GM12865 (cell line): ENCODE measurements around the gene SUPT16H.
A peak's percentile ranks its signal among the peaks of the same experiment; 100 is the strongest.

Experiments
- DNase-seq: peaks from one replicate; pipeline ENCODE4 v3.0.0; 2010; ENCODE audit warnings: low read depth
- H3K4me3 ChIP-seq: 2 replicates; pipeline ENCODE4 v1.5.1; 2011; ENCODE audit warnings: mild to moderate bottlenecking, low read depth, low read length, control low read depth
- TF ChIP-seq, protein P1 (sequence below): IDR thresholded peaks from 2 replicates; pipeline ENCODE4 v1.5.1; 2011; ENCODE audit warnings: low read length, control low read depth, low read depth, inconsistent platforms; ENCODE audit not compliant: insufficient read depth; ENCODE audit errors: missing control alignments

Gene SUPT16H

DNA sequence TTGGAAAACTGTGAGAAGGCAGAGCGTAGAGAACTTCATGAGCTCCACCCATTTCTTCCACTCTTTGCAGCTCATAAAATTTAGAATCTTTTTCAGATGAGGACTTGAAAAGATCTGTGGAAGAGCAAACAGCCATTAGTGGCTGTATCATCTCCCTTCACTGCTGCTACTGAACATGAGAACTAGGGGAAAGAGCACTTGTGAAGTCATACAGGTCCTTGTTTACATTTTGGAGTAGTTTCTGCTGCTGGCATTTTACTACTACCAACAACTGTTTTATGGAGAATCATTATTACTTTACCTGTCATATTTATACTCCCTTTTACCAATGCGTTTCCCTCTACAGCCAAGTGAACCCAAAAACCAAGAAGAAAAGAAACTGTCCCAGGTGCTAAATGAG lies 62.9 kb downstream of the SUPT16H start:
- H3K4me3 ChIP-seq, result no peak overlapping the region
- TF ChIP-seq, protein P1, sequence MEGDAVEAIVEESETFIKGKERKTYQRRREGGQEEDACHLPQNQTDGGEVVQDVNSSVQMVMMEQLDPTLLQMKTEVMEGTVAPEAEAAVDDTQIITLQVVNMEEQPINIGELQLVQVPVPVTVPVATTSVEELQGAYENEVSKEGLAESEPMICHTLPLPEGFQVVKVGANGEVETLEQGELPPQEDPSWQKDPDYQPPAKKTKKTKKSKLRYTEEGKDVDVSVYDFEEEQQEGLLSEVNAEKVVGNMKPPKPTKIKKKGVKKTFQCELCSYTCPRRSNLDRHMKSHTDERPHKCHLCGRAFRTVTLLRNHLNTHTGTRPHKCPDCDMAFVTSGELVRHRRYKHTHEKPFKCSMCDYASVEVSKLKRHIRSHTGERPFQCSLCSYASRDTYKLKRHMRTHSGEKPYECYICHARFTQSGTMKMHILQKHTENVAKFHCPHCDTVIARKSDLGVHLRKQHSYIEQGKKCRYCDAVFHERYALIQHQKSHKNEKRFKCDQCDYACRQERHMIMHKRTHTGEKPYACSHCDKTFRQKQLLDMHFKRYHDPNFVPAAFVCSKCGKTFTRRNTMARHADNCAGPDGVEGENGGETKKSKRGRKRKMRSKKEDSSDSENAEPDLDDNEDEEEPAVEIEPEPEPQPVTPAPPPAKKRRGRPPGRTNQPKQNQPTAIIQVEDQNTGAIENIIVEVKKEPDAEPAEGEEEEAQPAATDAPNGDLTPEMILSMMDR, result no peak
- no peak for DNase-seq

DNA sequence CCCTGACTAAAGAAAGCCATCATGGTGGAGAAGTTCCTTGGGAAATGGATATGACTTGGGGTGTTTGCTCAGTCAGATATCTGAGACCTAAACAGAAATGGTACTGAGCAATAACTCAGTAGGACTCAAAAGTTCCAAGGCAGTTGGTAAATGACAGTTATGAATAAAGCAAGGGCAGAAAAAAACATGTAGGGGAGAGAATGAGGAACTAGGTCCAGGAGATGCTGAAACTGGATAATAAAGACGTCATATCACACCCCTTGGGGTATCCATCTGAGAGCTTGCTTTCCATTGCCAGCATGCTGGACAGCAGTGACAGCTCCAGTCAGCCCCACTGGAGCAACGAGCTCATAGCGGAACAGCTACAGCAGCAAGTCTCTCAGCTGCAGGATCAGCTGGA lies 66.4 kb downstream of the SUPT16H start:
- TF ChIP-seq, protein P1, result no peak
- DNase-seq, result peak; percentile 29
- no peak overlapping the region for H3K4me3 ChIP-seq

DNA sequence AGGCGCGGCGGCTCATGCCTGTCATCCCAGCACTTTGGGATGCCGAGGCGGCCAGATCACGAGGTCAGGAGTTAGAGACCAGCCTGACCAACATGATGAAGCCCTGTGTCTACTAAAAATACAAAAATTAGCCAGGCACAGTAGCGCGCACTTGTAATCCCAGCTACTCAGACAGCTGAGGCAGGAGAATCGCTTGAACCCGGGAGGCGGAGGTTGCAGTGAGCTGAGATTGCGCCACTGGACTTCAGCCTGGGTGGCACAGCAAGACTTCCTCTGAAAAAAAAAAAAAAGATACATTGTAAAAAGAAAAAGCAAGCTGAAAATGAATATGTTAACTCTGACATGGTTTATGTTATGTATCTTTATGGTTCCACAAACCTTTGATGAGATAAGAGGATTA lies 70.3 kb downstream of the SUPT16H start:
- DNase-seq, result no peak
- TF ChIP-seq, protein P1, result no peak
- no peak overlapping the region for H3K4me3 ChIP-seq

DNA sequence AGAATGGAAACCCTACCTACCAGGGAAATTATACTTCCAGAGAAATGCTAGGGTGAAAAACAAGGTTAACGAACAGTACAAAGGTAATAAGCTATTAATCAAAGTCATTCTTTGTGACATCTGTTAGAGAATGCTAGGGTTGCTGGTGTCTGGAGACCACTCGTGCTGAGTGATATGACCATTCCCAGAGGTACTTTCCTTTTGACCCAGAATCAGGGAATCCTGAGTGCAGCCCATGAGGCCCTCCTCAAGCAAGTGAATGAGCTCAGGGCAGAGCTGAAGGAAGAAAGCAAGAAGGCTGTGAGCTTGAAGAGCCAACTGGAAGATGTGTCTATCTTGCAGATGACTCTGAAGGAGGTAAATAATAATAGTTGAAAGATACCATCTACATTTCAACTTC lies 72.2 kb downstream of the SUPT16H start:
- DNase-seq, result no peak
- TF ChIP-seq, protein P1, result no peak
- H3K4me3 ChIP-seq, result no peak overlapping the region

DNA sequence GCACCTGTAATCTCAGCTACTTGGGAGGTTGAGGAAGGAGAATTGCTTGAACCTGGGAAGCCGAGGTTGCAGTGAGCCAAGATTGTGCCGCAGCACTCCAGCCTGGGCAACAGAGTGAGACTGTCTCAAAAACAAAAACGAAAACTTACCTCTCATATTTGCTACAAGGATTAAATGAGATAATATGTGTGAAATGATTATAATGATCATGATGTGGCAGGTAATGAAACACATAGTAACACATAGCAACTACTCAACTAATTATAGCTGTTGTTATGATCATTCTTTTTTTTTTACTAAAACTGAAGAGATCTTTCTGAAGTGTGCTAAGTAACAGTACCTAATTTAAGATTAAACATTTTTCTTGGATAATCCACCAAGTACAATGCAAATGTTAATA lies 73.9 kb downstream of the SUPT16H start:
- DNase-seq, result no peak
- H3K4me3 ChIP-seq, result no peak overlapping the region
- TF ChIP-seq, protein P1, result no peak

DNA sequence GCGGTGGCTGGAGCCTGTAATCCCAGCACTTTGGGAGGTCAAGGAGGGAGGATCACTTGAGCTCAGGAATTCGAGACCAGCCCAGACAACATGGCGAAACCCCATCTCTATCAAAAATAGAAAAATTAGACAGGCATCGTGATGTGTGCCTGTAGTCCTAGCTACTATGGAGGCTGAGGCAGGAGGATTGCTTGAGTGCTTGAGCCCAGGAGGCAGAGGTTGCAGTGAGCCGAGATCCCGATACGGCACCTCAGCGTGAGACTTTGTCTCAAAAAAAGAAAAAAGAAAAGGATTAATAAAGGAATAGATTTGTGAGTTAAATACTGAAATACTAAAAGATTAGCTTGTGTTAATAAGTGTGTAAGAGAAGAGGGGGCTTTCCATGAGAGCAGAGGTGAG lies 74.6 kb downstream of the SUPT16H start:
- peak overlapping the region; percentile 48 for H3K4me3 ChIP-seq
- TF ChIP-seq, protein P1, result no peak
- no peak for DNase-seq

DNA sequence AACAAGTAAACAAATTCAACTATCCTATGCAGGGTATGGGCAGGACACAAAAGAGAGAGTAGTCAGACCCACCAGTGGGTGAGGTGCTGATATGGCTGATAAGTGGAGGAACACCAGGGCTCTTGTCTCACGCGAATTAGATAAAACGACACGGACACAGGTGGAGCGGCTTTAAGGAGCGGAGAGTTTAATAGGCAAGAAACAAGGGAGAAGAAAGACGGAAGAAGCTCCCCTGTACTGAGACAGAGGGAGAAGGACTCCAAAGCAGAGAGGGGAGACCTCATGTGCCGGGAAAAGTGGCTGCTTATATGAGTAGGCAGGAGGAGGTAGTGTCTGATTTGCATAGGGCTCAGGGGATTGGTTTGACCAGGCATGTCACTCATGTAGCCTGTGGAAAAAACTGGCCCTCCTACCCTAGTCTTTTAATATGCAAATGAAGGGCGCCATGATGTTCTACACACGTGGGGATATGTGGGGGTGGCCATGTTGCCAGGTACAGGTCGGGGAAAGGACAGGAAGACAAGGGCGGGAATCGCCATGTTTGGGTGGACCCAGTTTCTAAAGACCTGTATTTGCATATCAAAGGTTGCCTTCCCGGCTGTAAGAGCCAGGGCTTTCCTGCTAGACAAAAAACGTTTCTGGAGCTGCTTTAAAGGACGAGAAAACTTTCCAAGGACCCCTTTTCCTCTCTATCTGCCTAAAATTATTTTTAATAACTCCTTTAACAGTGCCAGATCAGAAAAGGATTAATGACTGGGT lies 75.2 kb downstream of the SUPT16H start:
- peak overlapping the region; percentile 48 for H3K4me3 ChIP-seq
- DNase-seq, result peak; percentile 94
- TF ChIP-seq, protein P1, result no peak
